KOPT-K1 (cell line): ENCODE results near the gene CDH4.
"Not testable (repeated sequence)": the region's sequence is repeated elsewhere in the genome, so short reads cannot be mapped to it uniquely, and the experiment has no call there.

Experiments
- H3K27ac ChIP-seq: fragments of 200-600 bp; sonication (generic); 2 replicates; pipeline ENCODE4 v1.5.1; 2016; ENCODE audit warnings: antibody characterized with exemption, mild to moderate bottlenecking, low read depth, low read length; ENCODE audit not compliant: poor library complexity, severe bottlenecking
- H3K36me3 ChIP-seq: fragments of 200-600 bp; sonication (generic); 2 replicates; pipeline ENCODE4 v1.5.1; 2017; ENCODE audit warnings: antibody characterized with exemption, mild to moderate bottlenecking, low read length, moderate library complexity; ENCODE audit not compliant: insufficient read depth
- H3K9me3 ChIP-seq: fragments of 200-600 bp; sonication (generic); 2 replicates; pipeline ENCODE4 v1.5.1; 2017; ENCODE audit warnings: antibody characterized with exemption, low read length, mild to moderate bottlenecking; ENCODE audit not compliant: insufficient read depth, poor library complexity, severe bottlenecking

Gene CDH4

GRCh38 chr20:61262514-61262913 lies 10.5 kb downstream of the CDH4 start:
- Histone ChIP-seq H3K9me3 (no peaks in the 10 kb centered on the region), H3K27ac (no peak overlapping the region), H3K36me3 (no peaks in the 10 kb centered on the region)

GRCh38 chr20:61263084-61263695 lies 11.1 kb downstream of the CDH4 start:
- no peaks in the 10 kb centered on the region for H3K9me3 ChIP-seq
- H3K36me3 ChIP-seq = no peaks in the 10 kb centered on the region
- no peak overlapping the region for H3K27ac ChIP-seq

GRCh38 chr20:61263938-61264337 lies 11.9 kb downstream of the CDH4 start:
- Histone ChIP-seq H3K9me3 (no peaks in the 10 kb centered on the region), H3K36me3 (no peaks in the 10 kb centered on the region), H3K27ac (no peak overlapping the region)

GRCh38 chr20:61267241-61267640 lies 15.2 kb downstream of the CDH4 start:
- Histone ChIP-seq H3K27ac (no peak overlapping the region), H3K9me3 (no peaks in the 10 kb centered on the region), H3K36me3 (no peaks in the 10 kb centered on the region)

GRCh38 chr20:61268024-61268423 lies 16.0 kb downstream of the CDH4 start:
- H3K36me3 ChIP-seq = no peaks in the 10 kb centered on the region
- no peak overlapping the region for H3K27ac ChIP-seq
- H3K9me3 ChIP-seq = no peaks in the 10 kb centered on the region

- H3K27ac ChIP-seq = no peak overlapping the region
- H3K36me3 ChIP-seq = no peaks in the 10 kb centered on the region
- peaks cover 9% of the 10 kb centered on the region for H3K9me3 ChIP-seq
Measured at GRCh38 chr20:61271312-61272231, 19.5 kb downstream of the CDH4 start.

- not testable (repeated sequence) for H3K9me3 ChIP-seq, H3K27ac ChIP-seq, H3K36me3 ChIP-seq
Measured at GRCh38 chr20:61273024-61273423, 21.0 kb downstream of the CDH4 start.

GRCh38 chr20:61273666-61274065 lies 21.6 kb downstream of the CDH4 start:
- H3K9me3 ChIP-seq, H3K27ac ChIP-seq, H3K36me3 ChIP-seq: not testable (repeated sequence)

GRCh38 chr20:61274326-61274725 lies 22.3 kb downstream of the CDH4 start:
- H3K36me3 ChIP-seq = no peaks in the 10 kb centered on the region
- peaks cover 9% of the 10 kb centered on the region for H3K9me3 ChIP-seq
- no peak overlapping the region for H3K27ac ChIP-seq

GRCh38 chr20:61278296-61278695 lies 26.2 kb downstream of the CDH4 start:
- Histone ChIP-seq H3K9me3 (peaks cover 9% of the 10 kb centered on the region), H3K27ac (no peak overlapping the region), H3K36me3 (no peaks in the 10 kb centered on the region)

- Histone ChIP-seq H3K9me3 (peaks cover 5% of the 10 kb centered on the region), H3K27ac (no peak overlapping the region), H3K36me3 (no peaks in the 10 kb centered on the region)
Measured at GRCh38 chr20:61279621-61280150, 27.6 kb downstream of the CDH4 start.

- Histone ChIP-seq H3K36me3 (no peaks in the 10 kb centered on the region), H3K27ac (no peak overlapping the region), H3K9me3 (peaks cover 3% of the 10 kb centered on the region)
Measured at GRCh38 chr20:61280217-61280980, 28.3 kb downstream of the CDH4 start.

GRCh38 chr20:61281286-61281795 lies 29.3 kb downstream of the CDH4 start:
- no peaks in the 10 kb centered on the region for H3K36me3 ChIP-seq
- H3K9me3 ChIP-seq = peaks cover 3% of the 10 kb centered on the region
- H3K27ac ChIP-seq = no peak overlapping the region

- Histone ChIP-seq H3K9me3 (peaks cover 3% of the 10 kb centered on the region), H3K27ac (no peak overlapping the region), H3K36me3 (no peaks in the 10 kb centered on the region)
Measured at GRCh38 chr20:61284752-61285151, 32.7 kb downstream of the CDH4 start.

GRCh38 chr20:61285152-61285645 lies 33.1 kb downstream of the CDH4 start:
- Histone ChIP-seq H3K27ac (no peak overlapping the region), H3K36me3 (no peaks in the 10 kb centered on the region), H3K9me3 (peaks cover 3% of the 10 kb centered on the region)
